NCI-H526 (cell line): ENCODE measurements around the gene KISS1R.
"Not testable (repeated sequence)": the region's sequence is repeated elsewhere in the genome, so short reads cannot be mapped to it uniquely, and the experiment has no call there.

ENCODE experiments used
- DNase-seq, 2 experiments: peaks; one replicate each; lab custom pipeline; 2025; lab: John Stamatoyannopoulos, UW

Gene KISS1R

GRCh38 chr19:917323-918151 is at the start of gene KISS1R:
KISS1R (plus strand) TSS chr19:917333; CDS start chr19:917503, 170 bp downstream.
- peak in 1 of 2 experiments; percentile 76 for DNase-seq

DNA sequence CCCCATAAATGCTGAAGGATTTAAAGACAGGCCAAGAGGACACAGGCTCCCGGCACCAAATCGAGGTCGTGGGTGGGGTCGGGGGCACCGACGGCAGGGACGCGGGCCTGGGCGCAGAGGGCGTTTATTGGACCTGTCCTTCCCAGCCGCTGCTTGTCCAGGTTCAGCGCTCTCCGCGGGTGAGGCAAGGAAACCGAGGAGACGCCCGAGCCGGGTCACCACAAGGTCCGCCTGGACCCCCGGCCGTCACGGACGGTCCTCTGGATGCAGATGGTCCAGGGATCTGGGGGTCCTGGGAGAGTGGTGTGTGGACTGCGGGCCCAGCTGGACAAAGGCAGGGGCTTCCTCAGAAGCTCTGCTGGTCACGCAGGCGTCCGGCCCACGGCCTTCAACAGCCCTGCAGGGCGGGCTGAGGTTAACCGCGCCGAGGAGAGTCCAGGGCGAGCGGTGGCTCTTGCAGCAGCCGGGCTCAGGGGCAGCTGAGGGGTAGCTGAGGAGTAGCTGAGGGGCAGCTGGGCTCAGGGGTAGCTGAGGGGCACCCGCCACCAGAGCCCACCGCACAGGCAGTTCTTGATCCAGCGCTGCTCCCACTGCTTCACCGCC is 49.2 kb upstream of the KISS1R start:
- DNase-seq, result no peak

DNA sequence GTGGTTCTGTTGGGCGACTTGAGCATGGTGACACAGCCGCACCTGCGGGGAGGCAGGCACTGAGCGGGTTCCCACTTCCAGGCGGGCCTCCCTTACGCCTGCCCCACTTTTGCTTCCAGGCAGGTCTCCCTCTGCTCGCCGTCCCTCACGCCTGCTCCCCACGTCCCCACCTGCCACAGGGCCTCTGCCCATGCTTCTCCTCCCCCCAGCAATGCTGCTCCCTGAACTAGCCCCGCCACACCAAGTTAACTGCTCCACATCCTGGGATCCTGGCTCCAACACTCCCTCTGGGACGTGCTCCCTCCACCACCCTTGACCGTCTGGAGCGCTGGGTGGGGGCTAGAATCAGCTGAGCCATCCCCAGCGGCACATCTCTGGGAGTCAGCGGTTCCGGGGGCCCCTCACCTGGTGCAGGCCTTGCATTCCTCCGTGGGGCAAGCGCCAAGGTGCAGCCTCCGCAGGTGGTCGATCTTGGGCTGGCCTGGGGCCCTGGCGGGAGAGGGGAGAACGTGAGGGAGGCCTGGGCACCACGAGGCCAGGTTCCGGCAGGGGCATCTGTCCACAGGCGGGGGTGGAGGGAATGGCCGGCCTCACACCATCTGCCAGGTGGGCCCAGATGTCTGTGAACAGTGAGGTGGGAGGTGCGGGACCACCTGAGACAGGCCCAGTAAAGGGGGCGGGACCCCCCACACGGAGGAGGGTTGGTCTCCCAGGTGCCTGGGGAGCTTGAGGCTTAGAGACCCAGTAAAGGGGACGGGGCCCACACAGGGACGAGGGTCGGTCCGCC is 48.5 kb upstream of the KISS1R start:
- DNase-seq, result no peak

- no peak for DNase-seq
Measured at GRCh38 chr19:869245-870177, 47.6 kb upstream of the KISS1R start.

DNA sequence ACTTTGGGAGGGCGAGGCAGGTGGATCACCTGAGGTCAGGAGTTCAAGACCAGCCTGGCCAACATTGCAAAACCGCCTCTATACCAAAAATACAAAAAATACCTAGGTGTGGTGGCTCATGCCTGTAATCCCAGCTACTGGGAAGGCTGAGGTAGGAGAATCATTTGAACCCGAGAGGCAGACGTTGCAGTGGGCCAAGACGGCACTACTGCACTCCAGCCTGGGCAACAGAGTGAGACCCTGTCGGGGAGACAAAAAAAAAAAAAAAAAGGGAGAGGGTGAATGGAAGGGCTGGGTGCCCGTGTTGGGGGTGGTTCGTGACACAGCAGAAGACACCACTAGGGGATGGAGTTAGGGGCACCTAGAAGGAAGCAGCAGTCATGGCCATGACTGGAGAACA is 46.8 kb upstream of the KISS1R start:
- no peak for DNase-seq

DNA sequence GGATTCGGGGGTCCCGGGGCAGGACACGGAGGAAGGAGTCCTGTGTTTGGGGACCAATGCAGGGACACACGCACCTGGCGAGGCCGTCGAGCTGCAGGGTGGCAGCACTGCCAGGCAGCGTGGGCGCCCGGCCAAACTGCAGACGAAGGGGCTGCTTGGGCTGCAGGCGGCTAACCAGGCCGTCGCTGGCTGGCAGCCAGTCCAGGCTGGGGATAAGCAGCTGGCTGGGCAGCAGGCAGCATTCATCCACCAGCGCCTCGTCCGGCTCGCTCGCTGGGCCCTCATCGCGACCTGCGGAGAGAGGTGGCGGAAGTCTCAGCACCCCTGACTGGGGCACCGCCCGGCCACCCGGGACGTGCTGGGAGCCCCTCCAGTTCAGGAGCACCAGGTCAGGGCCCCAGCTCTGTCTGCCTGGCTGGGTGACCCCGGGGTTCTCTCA is 46.2 kb upstream of the KISS1R start:
- DNase-seq, result no peak

DNA sequence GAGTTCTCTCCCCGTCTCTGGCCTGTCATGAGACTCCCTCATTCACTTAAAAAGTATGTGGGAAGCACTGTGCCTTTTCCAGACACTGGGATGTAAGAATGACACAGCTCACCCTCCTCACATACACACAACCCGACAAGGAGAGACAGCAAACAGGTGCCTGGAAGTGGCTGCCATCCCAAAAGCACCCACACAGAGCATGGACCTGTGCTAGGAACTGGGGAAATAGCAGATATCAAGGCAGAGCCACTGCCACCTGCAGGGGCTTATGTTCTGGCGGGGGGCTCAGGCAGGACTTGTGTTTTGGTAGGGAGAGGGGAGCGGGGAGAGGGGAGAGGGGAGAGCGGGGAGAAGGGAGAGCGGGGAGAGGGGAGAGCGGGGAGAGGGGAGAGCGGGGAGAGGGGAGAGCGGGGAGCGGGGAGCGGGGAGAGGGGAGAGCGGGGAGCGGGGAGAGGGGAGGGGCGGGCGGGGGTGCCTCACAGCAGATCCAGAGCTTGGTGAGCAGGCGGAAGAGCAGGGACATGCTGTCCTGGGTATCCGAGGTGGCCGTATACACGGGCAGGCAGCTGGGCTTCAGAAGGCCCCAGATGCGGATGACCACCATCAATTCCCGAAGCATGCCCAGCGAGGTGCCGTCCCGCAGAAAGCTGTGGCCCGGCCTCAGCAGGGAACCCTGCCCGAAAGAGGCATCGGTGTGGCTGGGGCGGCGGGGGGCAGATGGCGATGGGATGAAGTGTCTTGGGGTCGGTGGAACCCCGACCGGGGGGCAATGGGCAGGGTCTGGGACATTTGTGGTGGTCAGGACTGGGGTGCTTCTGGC is 45.5 kb upstream of the KISS1R start:
- no peak for DNase-seq

GRCh38 chr19:872266-872951 is 44.7 kb upstream of the KISS1R start:
- DNase-seq, result peak in 1 of 2 experiments; percentile 31

GRCh38 chr19:873084-873483 is 44.0 kb upstream of the KISS1R start:
- no peak for DNase-seq

GRCh38 chr19:873561-874041 is 43.5 kb upstream of the KISS1R start:
- no peak for DNase-seq

DNA sequence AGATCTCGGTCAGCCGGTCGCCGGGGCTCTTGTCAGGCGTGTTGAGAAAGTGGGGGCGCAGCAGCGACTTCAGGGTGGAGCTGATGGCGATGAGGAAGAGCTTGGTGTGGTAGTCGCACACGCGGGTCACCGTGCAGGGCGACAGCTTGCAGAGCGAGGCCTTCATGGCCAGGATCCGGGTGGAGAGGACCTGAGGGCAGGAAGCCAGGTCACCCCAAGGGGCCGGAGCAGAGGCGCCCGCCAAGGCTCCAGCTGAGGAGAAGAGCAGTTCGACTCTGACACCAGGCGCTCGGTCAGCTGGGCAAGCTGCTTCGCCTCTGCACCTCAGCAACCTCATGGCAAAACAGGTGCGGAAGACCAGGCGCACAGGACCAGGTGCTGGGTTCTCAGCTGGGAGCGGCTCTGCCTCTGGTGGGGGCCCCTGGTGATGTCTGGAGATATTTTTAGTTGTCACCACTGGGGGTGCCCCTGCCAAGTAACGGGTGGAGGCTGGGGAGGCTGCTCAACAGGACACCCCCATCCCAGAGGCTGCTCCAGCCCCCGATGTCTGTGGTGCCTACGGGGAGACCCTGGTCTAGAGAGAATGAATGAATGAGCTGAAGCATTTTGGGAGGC is 41.8 kb upstream of the KISS1R start:
- no peak for DNase-seq

DNA sequence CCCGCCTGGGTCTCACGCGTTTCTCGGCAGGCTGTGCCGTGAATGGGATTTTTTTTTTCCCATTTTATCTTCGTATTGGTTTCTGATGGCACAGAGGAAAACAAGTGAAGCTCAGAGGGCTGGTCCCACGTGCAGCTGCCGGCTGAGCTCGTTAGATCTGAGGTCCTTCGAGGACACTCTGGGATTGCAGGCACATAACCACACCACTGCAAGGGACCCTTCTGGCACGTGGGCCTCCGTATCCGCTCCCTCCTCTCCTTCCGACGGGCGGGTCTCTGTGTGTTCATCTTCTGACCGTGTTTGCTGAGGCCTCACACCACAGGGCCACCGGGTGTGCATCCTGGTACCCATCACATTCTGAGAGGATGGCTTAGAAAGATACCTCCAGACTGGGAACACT is 41.0 kb upstream of the KISS1R start:
- DNase-seq, result no peak

GRCh38 chr19:876780-877314 is 40.3 kb upstream of the KISS1R start:
- DNase-seq, result no peak

GRCh38 chr19:877992-878660 is 39.0 kb upstream of the KISS1R start:
- DNase-seq, result not testable (repeated sequence)

DNA sequence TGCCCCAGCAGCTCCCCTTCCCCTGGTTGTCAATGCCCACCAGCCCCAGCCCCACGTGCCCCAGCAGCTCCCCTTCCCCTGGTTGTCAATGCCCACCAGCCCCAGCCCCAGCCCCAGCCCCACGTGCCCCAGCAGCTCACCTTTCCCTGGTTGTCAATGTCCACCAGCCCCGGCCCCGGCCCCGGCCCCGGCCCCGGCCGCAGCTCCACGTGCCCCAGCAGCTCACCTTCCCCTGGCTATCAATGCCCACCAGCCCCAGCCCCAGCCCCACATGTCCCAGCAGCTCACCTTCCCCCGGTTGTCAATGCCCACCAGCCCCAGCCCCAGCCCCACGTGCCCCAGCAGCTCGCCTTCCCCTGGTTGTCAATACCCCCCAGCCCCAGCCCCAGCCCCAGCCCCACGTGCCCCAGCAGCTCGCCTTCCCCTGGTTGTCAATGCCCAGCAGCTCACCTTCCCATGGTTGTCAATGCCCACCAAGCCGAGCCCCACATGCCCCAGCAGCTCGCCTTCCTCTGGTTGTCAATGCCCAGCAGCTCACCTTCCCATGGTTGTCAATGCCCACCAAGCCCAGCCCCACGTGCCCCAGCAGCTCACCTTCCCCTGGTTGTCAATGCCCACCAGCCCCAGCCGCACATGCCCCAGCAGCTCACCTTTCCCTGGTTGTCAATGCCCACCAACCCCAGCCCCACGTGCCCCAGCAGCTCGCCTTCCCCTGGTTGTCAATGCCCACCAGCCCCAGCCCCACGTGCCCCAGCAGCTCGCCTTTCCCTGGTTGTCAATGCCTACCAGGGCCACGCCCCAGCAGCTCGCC is 38.2 kb upstream of the KISS1R start:
- not testable (repeated sequence) for DNase-seq

GRCh38 chr19:879711-880438 is 37.3 kb upstream of the KISS1R start:
- DNase-seq, result no peak
